Panc1 (cell line): ENCODE measurements around the gene SCNM1. TPM values are rescaled to one million over a fixed set of nuclear protein-coding genes. Genes with fewer than 3 reads are reported as not detected.

ENCODE experiments used
- ATAC-seq: fragments of 200-7000 bp; cut with Tn5 transposase; 2 replicates; pipeline ENCODE4 v1.9.1; 2020; ENCODE audit warnings: mild to moderate bottlenecking, moderate library complexity
- BruUV-seq: library from RNA; stranded (reverse); fragments of 400-500 nt; replicated peaks from 2 replicates; lab custom pipeline; 2021; lab: Mats Ljungman, UMichigan
- CTCF ChIA-PET: fragments of 300-600 bp; sonication (Branson Sonifier 250); formaldehyde crosslinking; loops from one replicate; lab custom pipeline; 2022; ENCODE audit warnings: antibody characterized with exemption; lab: Charles Lee
- POLR2A ChIA-PET: fragments of 300-600 bp; sonication (Branson Sonifier 250); formaldehyde crosslinking; loops from one replicate; lab custom pipeline; 2022; ENCODE audit warnings: antibody characterized with exemption; lab: Charles Lee
- DNase-seq: peaks from one replicate; pipeline ENCODE4 v3.0.0-alpha.2; 2010; ENCODE audit warnings: low read depth, low spot score
- H3K27ac ChIP-seq: 2 replicates; pipeline ENCODE4 v1.5.1; 2011; ENCODE audit warnings: mild to moderate bottlenecking, low read length, inconsistent platforms
- H3K27me3 ChIP-seq: fragments of 200-500 bp; sonication (Bioruptor generic); 2 replicates; pipeline ENCODE4 v1.6.0; 2014; ENCODE audit warnings: low read length, inconsistent platforms; ENCODE audit not compliant: control insufficient read depth, insufficient read depth
- H3K36me3 ChIP-seq: fragments of 200-500 bp; sonication (Bioruptor generic); 2 replicates; pipeline ENCODE4 v1.5.1; 2014; ENCODE audit warnings: inconsistent platforms, mild to moderate bottlenecking, low read length, moderate library complexity; ENCODE audit not compliant: control insufficient read depth, insufficient read depth
- H3K4me1 ChIP-seq: 2 replicates; pipeline ENCODE4 v1.5.1; 2011; ENCODE audit warnings: inconsistent platforms, mild to moderate bottlenecking, low read length, moderate library complexity; ENCODE audit not compliant: control insufficient read depth, insufficient read depth
- H3K4me3 ChIP-seq, 2 experiments: 2 replicates each; pipeline ENCODE4 v1.5.1; 2011 to 2012; ENCODE audit warnings: low read depth in 2 of 2, low read length in 2 of 2, mild to moderate bottlenecking in 2 of 2, inconsistent platforms in 1 of 2, moderate library complexity in 1 of 2
- H3K9me3 ChIP-seq: fragments of 200-500 bp; sonication (Bioruptor generic); 2 replicates; pipeline ENCODE4 v1.5.1; 2014; ENCODE audit warnings: low read depth, mild to moderate bottlenecking, inconsistent platforms, low read length, moderate library complexity; ENCODE audit not compliant: control insufficient read depth, insufficient read depth
- POLR2AphosphoS5 ChIP-seq: IDR thresholded peaks from 2 replicates; pipeline ENCODE4 v1.6.1; 2012; ENCODE audit warnings: mild to moderate bottlenecking, low read depth, low read length, moderate library complexity
- SIN3A ChIP-seq: IDR thresholded peaks from 2 replicates; pipeline ENCODE4 v1.6.1; 2012; ENCODE audit warnings: low read depth, mild to moderate bottlenecking, low read length, moderate library complexity, borderline replicate concordance; ENCODE audit not compliant: insufficient read depth
- TCF7L2 ChIP-seq: IDR thresholded peaks from 2 replicates; pipeline ENCODE4 v1.6.1; 2011; ENCODE audit warnings: mild to moderate bottlenecking, low read depth, low read length, inconsistent platforms
- in situ Hi-C: cut with HindIII; loops from 2 replicates; pipeline ENCODE4 v1.10.0; 2016; ENCODE audit warnings: low sequenced_read_pairs, low pct_unique_long_range_greater_than_20kb
- intact Hi-C: fragments of 100-400 bp; cut with micrococcal nuclease; formaldehyde crosslinking; loops from one replicate; pipeline ENCODE4 v1.10.0; 2022; ENCODE audit not compliant: unreplicated experiment
- total RNA-seq: library from RNA; stranded (reverse); gene quantifications from one replicate; pipeline ENCODE4 v1.2.1, GENCODE V29; 2021; ENCODE audit not compliant: unreplicated experiment
- TF ChIP-seq, protein P1 (sequence below): fragments of 450-650 bp; IDR thresholded peaks from 2 replicates; pipeline ENCODE4 v1.5.1; 2017; ENCODE audit warnings: mild to moderate bottlenecking
- TF ChIP-seq, protein P2 (sequence below), 2 experiments: IDR thresholded peaks; 2 replicates each; pipeline ENCODE4 v1.6.1; 2011 to 2012; ENCODE audit warnings: low read depth in 2 of 2, control low read depth in 1 of 2, low read length in 1 of 2, mild to moderate bottlenecking in 1 of 2, moderate library complexity in 1 of 2; ENCODE audit not compliant: insufficient read depth in 1 of 2

SCNM1 gene
- total RNA-seq, 1 experiment from 2014 or later: 36.5 TPM

DNA sequence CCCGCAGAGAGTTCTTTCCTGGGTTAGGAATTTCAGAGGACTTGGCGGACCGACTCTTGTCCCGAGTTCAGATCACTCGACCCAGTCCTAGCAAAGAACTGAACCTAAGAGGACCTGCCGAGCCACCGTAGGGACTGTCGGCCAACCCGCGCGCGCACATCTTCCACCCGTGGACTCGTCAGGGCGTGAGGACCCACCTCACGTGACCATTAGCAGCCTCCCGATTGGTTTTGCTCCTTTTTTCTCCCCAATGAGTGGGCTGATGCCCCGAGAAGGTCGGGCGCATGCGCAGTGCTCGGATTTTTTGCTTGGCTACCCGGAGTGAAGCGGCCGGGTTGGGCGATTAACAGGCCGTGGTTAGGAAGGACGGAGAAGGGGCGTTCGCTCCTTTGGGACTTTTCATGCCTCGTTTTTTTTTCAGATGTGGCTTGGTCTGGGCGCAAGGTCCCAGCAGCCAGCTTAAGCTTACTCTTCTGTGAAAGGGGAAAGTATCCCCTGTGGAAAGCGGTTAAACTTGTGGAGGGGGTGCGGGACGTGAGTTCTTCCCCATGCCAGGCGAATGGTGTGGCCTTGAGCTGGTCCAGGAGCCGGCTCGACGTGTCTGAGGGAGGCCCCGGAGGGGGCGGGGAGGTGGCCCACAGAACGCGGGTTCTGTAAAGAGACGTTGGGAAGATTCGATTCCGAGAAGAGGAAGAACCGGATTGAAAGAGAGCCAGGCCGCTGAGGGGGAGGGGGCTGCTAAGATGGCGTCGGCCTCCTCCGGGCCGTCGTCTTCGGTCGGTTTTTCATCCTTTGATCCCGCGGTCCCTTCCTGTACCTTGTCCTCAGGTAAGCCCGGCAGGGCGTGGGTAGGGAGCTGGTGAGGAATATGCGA lies 32.5 kb downstream of the SCNM1 start, which contains the start of gene PIP5K1A:
Gene PIP5K1A (plus strand): TSS at position 299 of the 874 bp plus-strand sequence. CDS start 445 bp downstream, at position 744.
- Histone ChIP-seq H3K9me3 (no peaks in the 10 kb centered on the region), H3K27ac (peak within 1 kb of the TSS; percentile 97), H3K27me3 (no peaks in the 10 kb centered on the region), H3K36me3 (no peaks in the 10 kb centered on the region; the same call in 1 of the 2 replicates), H3K4me3 (peak within 1 kb of the TSS; percentile 94 to 100), H3K4me1 (peaks cover 12% of the 10 kb centered on the region; the same call in 1 of the 2 replicates)
- TF ChIP-seq, protein P1, sequence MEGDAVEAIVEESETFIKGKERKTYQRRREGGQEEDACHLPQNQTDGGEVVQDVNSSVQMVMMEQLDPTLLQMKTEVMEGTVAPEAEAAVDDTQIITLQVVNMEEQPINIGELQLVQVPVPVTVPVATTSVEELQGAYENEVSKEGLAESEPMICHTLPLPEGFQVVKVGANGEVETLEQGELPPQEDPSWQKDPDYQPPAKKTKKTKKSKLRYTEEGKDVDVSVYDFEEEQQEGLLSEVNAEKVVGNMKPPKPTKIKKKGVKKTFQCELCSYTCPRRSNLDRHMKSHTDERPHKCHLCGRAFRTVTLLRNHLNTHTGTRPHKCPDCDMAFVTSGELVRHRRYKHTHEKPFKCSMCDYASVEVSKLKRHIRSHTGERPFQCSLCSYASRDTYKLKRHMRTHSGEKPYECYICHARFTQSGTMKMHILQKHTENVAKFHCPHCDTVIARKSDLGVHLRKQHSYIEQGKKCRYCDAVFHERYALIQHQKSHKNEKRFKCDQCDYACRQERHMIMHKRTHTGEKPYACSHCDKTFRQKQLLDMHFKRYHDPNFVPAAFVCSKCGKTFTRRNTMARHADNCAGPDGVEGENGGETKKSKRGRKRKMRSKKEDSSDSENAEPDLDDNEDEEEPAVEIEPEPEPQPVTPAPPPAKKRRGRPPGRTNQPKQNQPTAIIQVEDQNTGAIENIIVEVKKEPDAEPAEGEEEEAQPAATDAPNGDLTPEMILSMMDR: no peak
- TF ChIP-seq SIN3A (0 out of 2 replicates have a peak, but pooled peaks have one; percentile 10), POLR2AphosphoS5 (peak; percentile 82), TCF7L2 (peak; percentile 81; the same call in 1 of the 2 replicates)
- TF ChIP-seq, protein P2, sequence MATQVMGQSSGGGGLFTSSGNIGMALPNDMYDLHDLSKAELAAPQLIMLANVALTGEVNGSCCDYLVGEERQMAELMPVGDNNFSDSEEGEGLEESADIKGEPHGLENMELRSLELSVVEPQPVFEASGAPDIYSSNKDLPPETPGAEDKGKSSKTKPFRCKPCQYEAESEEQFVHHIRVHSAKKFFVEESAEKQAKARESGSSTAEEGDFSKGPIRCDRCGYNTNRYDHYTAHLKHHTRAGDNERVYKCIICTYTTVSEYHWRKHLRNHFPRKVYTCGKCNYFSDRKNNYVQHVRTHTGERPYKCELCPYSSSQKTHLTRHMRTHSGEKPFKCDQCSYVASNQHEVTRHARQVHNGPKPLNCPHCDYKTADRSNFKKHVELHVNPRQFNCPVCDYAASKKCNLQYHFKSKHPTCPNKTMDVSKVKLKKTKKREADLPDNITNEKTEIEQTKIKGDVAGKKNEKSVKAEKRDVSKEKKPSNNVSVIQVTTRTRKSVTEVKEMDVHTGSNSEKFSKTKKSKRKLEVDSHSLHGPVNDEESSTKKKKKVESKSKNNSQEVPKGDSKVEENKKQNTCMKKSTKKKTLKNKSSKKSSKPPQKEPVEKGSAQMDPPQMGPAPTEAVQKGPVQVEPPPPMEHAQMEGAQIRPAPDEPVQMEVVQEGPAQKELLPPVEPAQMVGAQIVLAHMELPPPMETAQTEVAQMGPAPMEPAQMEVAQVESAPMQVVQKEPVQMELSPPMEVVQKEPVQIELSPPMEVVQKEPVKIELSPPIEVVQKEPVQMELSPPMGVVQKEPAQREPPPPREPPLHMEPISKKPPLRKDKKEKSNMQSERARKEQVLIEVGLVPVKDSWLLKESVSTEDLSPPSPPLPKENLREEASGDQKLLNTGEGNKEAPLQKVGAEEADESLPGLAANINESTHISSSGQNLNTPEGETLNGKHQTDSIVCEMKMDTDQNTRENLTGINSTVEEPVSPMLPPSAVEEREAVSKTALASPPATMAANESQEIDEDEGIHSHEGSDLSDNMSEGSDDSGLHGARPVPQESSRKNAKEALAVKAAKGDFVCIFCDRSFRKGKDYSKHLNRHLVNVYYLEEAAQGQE (IDR thresholded peaks at IDR 0.05; ENCODE audit: insufficient read depth in 1 of 2, low read depth in 2 of 2, low read length in 1 of 2): 0 out of 4 replicates have a peak, but pooled peaks of 1 of the 2 experiments have one; percentile 56
- intact Hi-C loops (loop anchor here (5.0 kb wide), 1 partner anchor 54 kb away; the partner anchor contains the start of gene PSMD4), in situ Hi-C loops (no loop called here)
- DNase-seq (peak; percentile 92), ATAC-seq (peak; percentile 81)
- ChIA-PET CTCF (interaction anchor here (0.5 to 0.6 kb wide), 2 partner anchors 202 to 496 kb away, joined by 3 to 4 read pairs; no protein-coding TSS in a partner anchor), POLR2A (no interaction called here)
- BruUV-seq: TSS peak; percentile 88

DNA sequence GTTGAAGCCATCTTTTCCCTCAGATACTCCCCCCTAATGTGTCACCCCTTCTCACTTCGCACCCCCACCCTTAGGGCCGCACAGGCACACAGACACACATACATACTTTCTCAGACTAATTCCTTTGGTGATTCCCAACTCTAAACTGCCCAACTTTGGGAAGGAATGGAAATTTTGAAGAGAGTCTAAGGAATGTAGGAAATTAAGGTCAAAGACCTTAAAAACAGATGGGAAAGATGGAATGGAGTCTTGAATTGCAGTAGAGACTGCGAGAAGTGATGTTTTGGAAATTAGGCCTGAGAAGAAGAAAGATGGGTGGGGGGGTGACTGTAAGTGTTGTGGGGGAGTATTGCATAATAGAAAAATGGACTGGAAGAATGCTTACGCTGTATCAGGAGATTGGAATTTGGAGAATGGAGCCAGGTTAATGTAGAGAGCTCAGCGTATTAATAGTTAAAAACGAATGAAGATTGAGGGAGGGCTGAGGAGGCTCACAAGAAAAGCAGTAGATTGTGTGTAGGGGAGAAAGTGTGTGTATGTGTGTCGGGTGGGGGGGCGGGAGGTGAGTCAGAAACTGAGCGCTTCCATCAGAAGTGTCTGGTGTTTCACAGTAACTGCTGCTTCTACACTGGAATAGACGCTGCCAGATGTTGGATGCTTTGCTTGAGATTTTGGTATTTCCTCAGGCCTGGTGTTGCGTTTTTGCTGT lies 34.1 kb downstream of the SCNM1 start:
- intact Hi-C loops (loop anchor here (5.0 kb wide), 1 partner anchor 52 kb away; the partner anchor contains the start of gene PSMD4), in situ Hi-C loops (no loop called here)
- no TSS peak for BruUV-seq
- DNase-seq (no peak), ATAC-seq (no peak)
- H3K4me3 ChIP-seq: peak overlapping the region; percentile 94 to 100
- ChIA-PET CTCF (interaction anchor here (0.6 kb wide), 2 partner anchors 53 to 248 kb away, joined by 3 to 5 read pairs; no protein-coding TSS in a partner anchor), POLR2A (interaction anchor here (0.6 to 0.7 kb wide), 2 partner anchors 11 to 44 kb away, joined by 3 to 8 read pairs; no protein-coding TSS in a partner anchor)
- no peaks in the 10 kb centered on the region for H3K9me3 ChIP-seq
- 0 out of 2 replicates have a peak, but pooled peaks have one; percentile 1 for TF ChIP-seq SIN3A
- TF ChIP-seq, protein P1: no peak
- TF ChIP-seq, protein P2 (IDR thresholded peaks at IDR 0.05; ENCODE audit: insufficient read depth in 1 of 2, low read depth in 2 of 2, low read length in 1 of 2): no peak
- TF ChIP-seq TCF7L2: no peak
- peak; percentile 38; the same call in 1 of the 2 replicates for TF ChIP-seq POLR2AphosphoS5
- H3K27me3 ChIP-seq: no peaks in the 10 kb centered on the region
- peaks cover 3% of the 10 kb centered on the region; the same call in 1 of the 2 replicates for H3K36me3 ChIP-seq
- peak overlapping the region; percentile 97 for H3K27ac ChIP-seq
- peaks cover 9% of the 10 kb centered on the region; the same call in 1 of the 2 replicates for H3K4me1 ChIP-seq
